ENCODE data around the gene BCL2. TPM values are rescaled to one million over a fixed set of nuclear protein-coding genes. Genes with fewer than 3 reads are reported as not detected.

Gene BCL2
- total RNA-seq, 1 experiment from 2014 or later, result 2.7 TPM

GRCh38 chr18:63181706-63182309 lies 137.8 kb downstream of the BCL2 start:
- no peak for DNase-seq (ENCODE audit: low spot score)

- no peak for DNase-seq (ENCODE audit: low spot score)
These were observed 138.6 kb downstream of the BCL2 start for GRCh38 chr18:63180971-63181376.

GRCh38 chr18:63180321-63180720 lies 139.2 kb downstream of the BCL2 start:
- DNase-seq (ENCODE audit: low spot score), result no peak

GRCh38 chr18:63179422-63179821 lies 140.1 kb downstream of the BCL2 start:
- no peak for DNase-seq (ENCODE audit: low spot score)

GRCh38 chr18:63178971-63179370 lies 140.6 kb downstream of the BCL2 start:
- DNase-seq (ENCODE audit: low spot score), result no peak

- no peak for DNase-seq (ENCODE audit: low spot score)
These were observed 141.4 kb downstream of the BCL2 start for GRCh38 chr18:63177919-63178821.

GRCh38 chr18:63177259-63177658 lies 142.3 kb downstream of the BCL2 start:
- no peak for DNase-seq (ENCODE audit: low spot score)

GRCh38 chr18:63175264-63175663 lies 144.3 kb downstream of the BCL2 start:
- no peak for DNase-seq (ENCODE audit: low spot score)

GRCh38 chr18:63173983-63174382 lies 145.6 kb downstream of the BCL2 start:
- no peak for DNase-seq (ENCODE audit: low spot score)

GRCh38 chr18:63169853-63170252 lies 149.7 kb downstream of the BCL2 start:
- DNase-seq (ENCODE audit: low spot score), result no peak

GRCh38 chr18:63168287-63168686 lies 151.3 kb downstream of the BCL2 start:
- DNase-seq (ENCODE audit: low spot score), result no peak

GRCh38 chr18:63166142-63166541 lies 153.4 kb downstream of the BCL2 start:
- no peak for DNase-seq (ENCODE audit: low spot score)

GRCh38 chr18:63164396-63164795 lies 155.2 kb downstream of the BCL2 start:
- no peak for DNase-seq (ENCODE audit: low spot score)

GRCh38 chr18:63162271-63163014 lies 157.1 kb downstream of the BCL2 start:
- DNase-seq (ENCODE audit: low spot score), result no peak

GRCh38 chr18:63161761-63162195 lies 157.8 kb downstream of the BCL2 start:
- DNase-seq (ENCODE audit: low spot score), result peak; percentile 82

- no peak for DNase-seq (ENCODE audit: low spot score)
These were observed 158.4 kb downstream of the BCL2 start for GRCh38 chr18:63161032-63161760.

GRCh38 chr18:63160172-63160995 lies 159.2 kb downstream of the BCL2 start:
- DNase-seq (ENCODE audit: low spot score), result no peak

- DNase-seq (ENCODE audit: low spot score), result no peak
These were observed 160.0 kb downstream of the BCL2 start for GRCh38 chr18:63159590-63159989.

- no peak for DNase-seq (ENCODE audit: low spot score)
These were observed 160.8 kb downstream of the BCL2 start for GRCh38 chr18:63158676-63159291.

- no peak for DNase-seq (ENCODE audit: low spot score)
These were observed 161.4 kb downstream of the BCL2 start for GRCh38 chr18:63158012-63158631.
